ENCODE results near the gene PPARA.

PPARA gene

DNA sequence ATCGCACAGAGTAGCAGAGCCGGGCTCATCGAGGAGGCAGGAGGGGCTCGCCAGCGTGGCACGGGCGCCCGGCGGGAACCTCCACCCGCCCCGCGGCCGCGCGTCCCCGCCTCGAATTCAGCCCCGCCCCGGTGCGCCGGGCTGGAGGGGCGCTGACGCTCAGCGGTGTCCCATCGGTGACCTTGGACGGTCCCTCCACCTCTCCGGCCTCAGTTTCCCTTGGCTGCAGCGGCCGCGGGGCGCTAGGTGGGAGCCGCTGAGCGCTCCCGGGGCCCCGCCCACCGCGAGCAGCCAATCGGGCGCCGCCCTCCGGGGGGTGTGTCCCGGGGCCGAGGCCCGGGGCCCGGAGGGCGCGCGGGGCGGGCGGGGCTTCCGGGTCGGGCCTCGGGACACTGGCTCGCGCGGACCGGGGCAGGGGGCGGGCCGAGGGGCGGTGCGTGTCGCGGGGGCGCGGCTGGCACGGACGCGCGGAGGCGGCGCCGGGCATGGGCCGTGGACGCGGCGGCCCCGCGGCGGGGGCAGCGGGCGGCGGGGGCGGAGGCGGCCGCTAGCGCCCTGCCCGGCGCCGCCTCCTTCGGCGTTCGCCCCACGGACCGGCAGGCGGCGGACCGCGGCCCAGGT, at the start of gene PPARA:
Gene PPARA, plus strand, starts transcription at position 493 of the 621 bp plus-strand sequence. CDS start 47,858 bp downstream, outside the sequence.
- DNase-seq (ENCODE audit: low spot score) = peak; percentile 87

DNA sequence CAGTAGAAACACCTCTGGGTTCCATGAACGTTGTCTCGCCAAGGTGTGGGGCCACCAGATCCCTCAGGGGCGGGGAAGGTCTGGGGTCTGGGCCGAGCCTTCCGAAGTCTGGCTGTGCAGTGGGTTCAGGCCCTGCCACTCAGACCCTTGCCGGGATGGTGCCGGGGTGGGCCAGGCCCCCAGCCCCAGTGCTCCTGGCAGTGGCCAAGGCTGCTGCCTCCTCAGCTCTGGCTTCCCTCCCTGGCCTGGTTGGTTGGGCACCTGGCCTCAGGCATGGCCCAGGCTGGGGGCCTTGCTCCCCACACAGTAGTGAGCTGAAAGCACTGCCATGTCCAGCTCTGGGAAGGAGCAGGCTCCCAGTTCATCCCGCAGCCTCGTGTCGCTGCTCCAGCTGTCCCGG, 48.2 kb upstream of the PPARA start:
- DNase-seq (ENCODE audit: low spot score) = no peak

- no peak for DNase-seq (ENCODE audit: low spot score)
Measured at GRCh38 chr22:46102752-46103151, 47.6 kb upstream of the PPARA start.

GRCh38 chr22:46103181-46103580, 47.1 kb upstream of the PPARA start:
- DNase-seq (ENCODE audit: low spot score) = no peak

DNA sequence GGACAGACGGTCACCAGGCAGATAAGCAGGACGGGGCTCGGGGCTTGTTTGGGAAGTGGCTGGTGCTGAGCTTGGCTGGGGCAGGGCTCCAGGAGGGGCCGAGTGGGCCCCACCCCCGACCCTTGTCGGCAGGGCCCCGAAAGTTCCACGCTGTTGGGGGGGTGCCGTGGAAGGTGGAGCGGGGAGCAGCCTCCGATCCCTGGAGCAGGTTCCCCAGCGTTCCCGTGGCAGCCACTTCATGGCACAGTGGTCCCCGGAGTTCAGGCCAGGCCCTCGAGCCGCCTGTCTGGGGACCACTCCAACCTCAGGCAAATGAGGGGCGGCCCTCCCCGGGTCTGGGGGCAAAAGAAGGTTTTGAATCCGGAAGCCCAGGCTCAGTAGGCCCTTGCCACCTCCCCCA, 46.7 kb upstream of the PPARA start:
- DNase-seq (ENCODE audit: low spot score) = no peak

DNA sequence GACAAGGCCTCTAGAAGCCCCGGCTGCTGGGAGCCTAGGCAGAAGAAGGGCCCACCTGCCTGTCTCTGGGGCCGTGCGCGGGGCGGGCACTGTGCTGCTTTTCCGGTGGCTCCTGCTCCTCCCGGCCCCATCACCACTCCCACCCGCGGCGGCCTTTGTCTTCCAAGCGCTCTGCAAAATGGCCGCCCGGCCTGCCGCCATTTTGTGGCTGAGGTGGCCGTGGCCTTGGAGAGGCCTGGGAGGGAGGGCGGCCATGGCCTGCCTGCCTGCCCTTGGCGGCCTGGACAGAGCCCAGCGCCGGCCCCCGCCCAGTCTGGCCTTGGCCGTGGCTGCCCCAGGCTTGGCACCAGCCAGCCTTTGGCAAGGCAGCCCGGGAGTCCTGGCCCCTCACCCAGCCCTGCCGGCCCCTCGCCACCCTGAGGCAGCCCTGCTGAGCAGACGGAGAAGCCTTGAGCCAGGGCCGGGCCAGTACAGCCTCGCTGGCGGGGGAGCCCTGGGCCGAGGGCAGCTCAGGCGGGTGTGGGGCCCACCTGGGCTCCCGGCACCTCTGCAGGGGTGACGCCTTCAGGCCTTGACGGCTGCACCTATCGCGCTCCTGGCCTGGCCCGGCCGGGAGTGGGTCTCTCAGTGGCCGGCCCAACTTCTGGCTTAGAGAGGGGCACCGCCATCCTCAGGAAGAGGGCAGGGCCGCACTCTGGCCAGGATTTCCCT, 46.0 kb upstream of the PPARA start:
- DNase-seq (ENCODE audit: low spot score) = no peak

GRCh38 chr22:46104881-46105493, 45.3 kb upstream of the PPARA start:
- DNase-seq (ENCODE audit: low spot score) = no peak

- no peak for DNase-seq (ENCODE audit: low spot score)
Measured at GRCh38 chr22:46105494-46106278, 44.6 kb upstream of the PPARA start.

DNA sequence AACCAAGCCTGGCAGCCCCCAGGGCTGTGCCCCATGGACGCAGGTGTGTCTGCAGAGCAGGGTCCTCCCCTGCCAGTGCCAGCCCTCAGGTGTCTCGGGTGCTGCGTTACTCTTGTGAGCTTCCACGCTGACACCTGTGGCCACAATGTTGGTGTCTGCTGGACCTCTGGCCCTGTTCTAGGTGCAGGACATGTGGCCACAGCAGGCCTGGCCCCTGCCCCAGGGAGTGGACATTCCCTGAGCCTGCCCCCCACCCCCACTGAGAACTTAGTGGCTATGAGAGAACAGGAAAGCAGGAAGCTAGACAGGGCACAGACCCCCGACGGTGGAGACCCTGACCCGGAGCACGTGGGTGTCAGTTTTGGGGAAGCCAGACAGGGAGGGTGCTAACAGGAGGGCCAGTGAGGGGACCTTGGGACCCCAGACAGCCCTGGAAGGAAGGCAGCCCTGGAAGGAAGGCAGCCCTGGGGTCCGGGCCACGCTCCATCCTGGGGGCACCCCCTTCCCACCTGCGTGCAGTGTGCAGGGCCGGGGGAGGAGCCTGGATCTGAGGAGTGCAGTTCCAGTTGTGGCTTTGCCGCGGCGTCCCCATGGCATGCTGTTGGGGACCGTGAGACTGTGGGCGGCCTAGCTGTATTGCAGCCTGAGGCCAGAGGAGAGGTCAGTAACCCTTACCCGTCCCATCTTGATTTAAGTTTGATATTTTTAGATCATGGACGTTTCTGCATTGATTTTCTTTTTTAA, 43.9 kb upstream of the PPARA start:
- DNase-seq (ENCODE audit: low spot score) = no peak

DNA sequence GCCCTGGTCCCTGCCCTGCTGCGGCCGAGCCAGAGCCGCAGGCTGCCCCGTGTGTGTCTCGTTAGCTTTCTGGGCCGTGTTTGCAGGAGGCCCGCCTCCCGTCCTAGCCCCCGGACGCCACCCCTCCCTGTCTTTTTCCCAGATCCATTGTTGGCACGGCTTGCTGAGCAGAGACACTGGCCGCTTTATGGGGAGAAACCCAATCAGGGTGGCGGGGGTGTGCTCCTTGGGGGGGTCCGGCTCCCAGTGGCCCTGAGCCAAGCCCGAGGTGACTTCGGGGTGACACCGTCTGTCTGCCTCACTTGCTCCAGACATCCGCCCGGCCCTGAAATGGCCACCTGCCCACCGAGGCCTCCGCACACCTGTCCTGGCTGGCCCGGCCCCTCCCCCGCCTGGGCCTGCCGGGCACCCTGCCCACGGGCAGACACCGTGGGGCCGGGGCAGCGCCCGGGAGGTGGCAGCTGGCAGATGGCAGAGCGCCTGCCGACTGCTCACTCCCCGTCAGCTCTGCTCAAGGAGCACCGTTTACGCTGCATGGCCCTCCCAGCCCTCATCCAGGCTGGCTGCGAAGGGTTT, 43.1 kb upstream of the PPARA start:
- no peak for DNase-seq (ENCODE audit: low spot score)

DNA sequence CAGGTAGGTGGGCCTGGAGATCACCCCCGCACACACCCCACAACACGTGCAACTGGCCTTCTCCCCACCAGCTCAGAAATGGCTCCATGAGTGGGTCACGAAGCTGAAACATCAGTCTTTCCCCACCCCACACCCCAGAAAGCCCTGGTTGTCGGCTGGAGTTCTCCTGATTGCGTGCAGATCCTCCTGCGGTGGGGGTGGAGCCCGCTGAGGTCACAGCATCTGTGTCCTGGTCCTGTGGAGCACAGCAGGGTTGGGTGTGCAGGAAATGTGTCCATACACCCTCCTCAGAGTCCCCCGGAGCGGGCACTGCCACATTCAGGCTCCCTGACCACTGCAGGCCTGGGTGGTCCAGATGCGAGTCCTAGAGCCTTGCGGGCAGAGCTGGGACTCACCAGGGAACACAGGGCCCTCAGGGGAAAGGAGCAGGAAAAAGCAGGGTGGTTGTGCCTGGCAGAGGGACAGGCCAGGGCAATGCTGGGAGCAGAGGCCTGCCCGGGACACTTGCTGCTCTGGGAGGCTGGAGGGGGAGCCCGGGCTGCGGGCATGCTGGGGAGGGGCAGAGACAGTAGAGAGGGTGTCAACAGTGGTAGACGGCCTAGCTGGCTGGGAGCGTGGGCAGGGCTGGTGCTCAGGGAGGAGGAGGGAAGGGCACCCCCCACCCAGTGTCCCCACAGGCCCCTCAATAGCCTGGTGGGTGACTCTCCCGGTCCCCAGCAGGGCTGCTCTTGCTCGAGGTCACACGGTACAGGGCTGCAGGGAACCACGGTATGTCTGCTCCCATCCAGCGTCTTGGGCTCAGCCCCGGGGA, 42.4 kb upstream of the PPARA start:
- no peak for DNase-seq (ENCODE audit: low spot score)

DNA sequence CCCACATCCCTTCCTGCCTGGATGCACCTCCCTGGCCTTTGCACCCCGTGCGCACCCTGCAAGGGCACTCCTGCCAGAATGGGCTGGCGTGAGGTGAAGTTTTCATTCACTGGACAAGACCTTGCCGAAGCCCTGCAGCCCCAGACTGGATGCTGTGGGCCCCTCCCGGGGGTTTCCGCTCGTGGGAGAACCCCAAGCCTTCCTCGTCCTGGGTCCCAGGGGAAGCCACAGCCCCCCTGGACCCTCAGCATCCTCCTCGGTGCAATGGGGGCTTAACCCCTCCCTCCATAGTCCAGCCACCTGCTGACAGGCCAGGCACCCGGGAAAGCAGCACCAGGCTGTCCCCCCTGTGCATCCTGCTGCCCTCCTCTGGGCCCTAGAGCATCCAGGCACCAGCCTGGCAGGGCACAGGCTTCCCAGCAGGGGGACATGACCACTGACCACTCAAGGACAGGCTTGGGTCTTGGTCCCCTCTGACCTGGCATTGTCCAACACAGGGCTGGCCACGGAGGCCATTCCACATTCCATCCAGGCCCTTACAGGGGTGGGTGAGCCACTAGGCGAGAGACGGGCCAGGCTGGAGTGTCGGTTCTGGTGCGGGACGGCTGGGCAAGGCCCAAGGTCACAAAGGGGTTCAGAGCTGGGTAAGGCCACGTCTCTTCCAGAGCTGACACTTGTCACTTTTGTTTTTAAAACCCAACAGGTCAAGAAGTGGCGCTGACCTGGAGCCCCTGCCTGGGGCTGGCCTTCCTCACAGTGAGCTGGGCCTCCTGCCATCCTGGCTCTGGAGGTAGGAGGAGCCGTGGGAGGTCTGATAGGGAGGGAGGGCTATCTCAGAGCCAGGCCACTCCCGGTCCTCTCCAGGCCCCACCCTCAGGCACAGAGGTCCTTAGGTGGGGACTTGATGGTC, 41.5 kb upstream of the PPARA start:
- DNase-seq (ENCODE audit: low spot score) = peak; percentile 31

DNA sequence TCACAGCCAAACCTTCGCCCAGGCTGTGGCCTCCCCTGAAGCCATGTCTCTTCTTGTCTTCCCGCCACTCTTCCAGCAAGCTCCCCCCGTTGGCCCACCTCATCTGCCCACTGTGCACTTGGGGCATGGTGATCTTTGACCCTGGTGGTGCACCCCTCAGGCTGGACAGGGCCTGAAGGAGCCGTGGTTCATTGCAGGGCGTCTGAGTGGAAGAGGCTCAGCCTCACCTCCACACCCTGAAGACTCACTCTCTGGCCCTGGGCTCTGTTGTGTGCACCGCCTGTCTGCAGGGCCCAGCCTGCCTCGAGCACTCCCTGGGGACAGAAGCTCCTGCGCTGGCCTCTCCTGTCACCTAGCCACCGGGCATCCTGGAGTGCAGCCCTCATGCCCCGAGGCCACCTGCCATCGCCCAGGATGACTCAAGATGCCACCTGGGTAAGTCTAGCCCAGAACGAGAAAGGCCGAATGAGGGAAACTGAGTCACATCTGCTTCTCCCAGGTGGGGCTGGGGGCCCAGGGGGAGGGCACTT, 40.8 kb upstream of the PPARA start:
- no peak for DNase-seq (ENCODE audit: low spot score)

GRCh38 chr22:46110215-46110614, 40.1 kb upstream of the PPARA start:
- DNase-seq (ENCODE audit: low spot score) = no peak

GRCh38 chr22:46111645-46112306, 38.5 kb upstream of the PPARA start:
- DNase-seq (ENCODE audit: low spot score) = no peak

- no peak for DNase-seq (ENCODE audit: low spot score)
Measured at GRCh38 chr22:46112405-46112804, 37.9 kb upstream of the PPARA start.

DNA sequence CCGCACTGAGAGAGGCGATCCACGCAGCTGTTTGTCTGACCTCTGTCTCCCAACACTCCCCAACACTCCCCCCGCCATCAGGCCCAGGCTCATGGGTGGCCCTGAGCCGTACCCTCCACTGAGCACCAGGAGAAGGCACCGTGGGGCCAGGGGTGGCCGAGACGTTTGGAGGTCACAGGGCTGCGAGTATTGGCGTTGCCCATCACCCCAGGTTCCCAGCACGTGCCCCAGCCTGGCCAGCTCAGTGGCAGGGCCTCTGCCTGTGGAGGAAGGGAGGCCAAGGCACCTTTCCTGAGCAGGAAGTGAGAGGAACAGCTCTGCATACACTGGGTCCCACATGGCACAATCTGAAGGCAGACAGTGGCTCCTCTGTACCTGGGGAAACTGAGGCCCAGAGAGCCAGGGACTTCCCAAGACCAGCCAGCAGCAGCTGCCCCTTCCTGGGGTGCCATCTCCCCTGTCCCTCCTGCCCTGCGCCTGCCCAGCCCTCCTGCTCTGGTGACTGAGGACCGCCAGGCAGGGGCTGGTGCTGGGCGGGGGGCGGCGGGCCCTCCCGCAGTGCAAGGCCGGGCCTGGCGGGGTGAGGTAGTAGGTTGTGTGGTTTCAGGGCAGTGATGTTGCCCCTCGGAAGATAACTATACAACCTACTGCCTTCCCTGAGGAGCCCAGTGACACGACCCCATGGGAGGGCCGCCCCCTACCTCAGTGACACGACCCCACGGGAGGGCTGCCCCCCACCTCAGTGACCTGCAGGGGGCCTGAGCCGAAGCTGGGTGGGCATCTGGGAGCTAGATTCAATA, 37.0 kb upstream of the PPARA start:
- DNase-seq (ENCODE audit: low spot score) = no peak
